Duodenal mucosa (tissue), 2 donors: ENCODE measurements around the gene CLCN2.

Experiments used
- H3K27ac ChIP-seq: one replicate; pipeline ENCODE4 v1.7.0; 2013; ENCODE audit warnings: low read depth, low read length
- H3K27me3 ChIP-seq, 2 donors: one replicate each; pipeline ENCODE4 v1.7.0; 2013; ENCODE audit warnings: low read length in 2 of 2, control low read depth in 1 of 2; ENCODE audit not compliant: insufficient read depth in 2 of 2, control insufficient read depth in 1 of 2
- H3K36me3 ChIP-seq, 2 donors: one replicate each; pipeline ENCODE4 v1.7.0; 2013; ENCODE audit warnings: low read length in 2 of 2, control low read depth in 1 of 2; ENCODE audit not compliant: insufficient read depth in 2 of 2, control insufficient read depth in 1 of 2
- H3K4me1 ChIP-seq, 2 donors: one replicate each; pipeline ENCODE4 v1.7.0; 2013; ENCODE audit warnings: low read length in 2 of 2, control low read depth in 1 of 2; ENCODE audit not compliant: insufficient read depth in 2 of 2, control insufficient read depth in 1 of 2
- H3K4me3 ChIP-seq, 2 donors: one replicate each; pipeline ENCODE4 v1.7.0; 2013; ENCODE audit warnings: low read length in 2 of 2, low read depth in 1 of 2
- H3K9ac ChIP-seq, 2 donors: one replicate each; pipeline ENCODE4 v1.7.0; 2013; ENCODE audit warnings: low read length in 2 of 2, low read depth in 1 of 2
- H3K9me3 ChIP-seq, 2 donors: one replicate each; pipeline ENCODE4 v1.7.0; 2013; ENCODE audit warnings: low read length in 2 of 2, control low read depth in 1 of 2; ENCODE audit not compliant: control insufficient read depth in 1 of 2

CLCN2 gene

DNA sequence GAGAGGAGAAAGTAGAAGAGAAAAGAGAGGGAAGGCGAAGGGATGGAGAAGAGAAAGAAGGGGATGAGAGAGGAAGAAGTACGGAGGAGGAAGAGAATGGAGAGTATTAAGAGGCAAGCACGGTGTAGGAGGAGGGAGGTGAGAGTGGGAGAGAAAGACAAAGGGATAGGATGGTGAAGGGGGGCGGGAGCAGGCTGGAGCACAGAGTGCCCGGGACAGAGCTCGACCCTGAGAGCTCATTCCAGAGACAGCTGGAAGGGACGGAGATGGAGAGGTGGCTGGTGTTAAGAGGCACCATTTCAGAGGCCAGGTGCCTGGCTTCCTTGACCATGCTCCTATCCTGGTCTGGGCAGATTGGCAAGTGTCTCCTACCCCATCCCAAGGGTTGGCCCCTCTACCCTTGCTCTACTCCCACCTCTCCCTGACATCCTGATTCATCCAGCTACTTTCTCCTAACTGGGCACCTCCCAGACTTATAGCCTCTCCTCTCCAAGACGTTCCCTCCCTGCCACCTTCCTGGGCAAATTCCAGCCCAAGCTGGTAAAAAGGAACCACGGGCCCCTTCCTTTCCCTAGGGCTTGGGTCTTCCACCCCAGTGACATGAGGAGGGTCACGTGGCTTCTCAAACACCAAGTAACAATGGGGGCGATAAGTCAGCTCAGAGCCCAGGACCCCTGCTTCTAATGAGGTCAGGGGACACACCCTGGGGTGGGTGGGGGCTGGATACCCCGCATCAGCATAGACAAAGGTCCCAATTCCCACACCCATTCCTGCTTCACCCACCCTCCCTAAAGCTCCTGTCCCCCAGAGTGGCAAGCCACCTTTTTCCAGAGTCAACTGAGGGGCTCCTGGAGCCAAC is 1.1 kb downstream of the CLCN2 start:
- H3K27me3 ChIP-seq = no peaks in the 10 kb centered on the region
- no peak overlapping the region for H3K27ac ChIP-seq
- peak overlapping the region; percentile 69 to 94 for H3K9ac ChIP-seq
- peaks cover 26 to 31% of the 10 kb centered on the region in 2 donors for H3K4me1 ChIP-seq
- H3K9me3 ChIP-seq = no peaks in the 10 kb centered on the region
- H3K36me3 ChIP-seq = peaks cover 8 to 38% of the 10 kb centered on the region in 2 donors
- peak overlapping the region; percentile 91 to 93 for H3K4me3 ChIP-seq

DNA sequence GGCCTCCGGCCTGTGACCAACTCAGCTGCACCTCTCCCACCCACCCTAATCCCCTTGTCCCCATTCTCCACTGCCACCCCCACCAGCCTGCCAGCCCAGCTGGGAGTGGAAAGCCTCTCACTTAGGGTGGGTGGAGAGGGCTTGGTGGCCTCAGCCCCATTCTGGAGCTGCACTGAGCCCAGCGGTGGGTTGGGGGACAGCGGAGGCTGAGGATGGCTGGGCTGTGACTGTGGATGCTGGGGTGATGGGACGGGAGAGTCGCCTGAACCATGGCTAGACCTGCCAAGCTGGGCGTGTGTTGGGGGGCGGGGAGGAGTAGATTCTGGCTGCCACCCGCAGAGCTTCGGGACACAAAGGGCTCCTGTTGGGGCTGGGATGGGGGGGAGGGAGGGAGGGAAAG is 1.8 kb downstream of the CLCN2 start:
- Histone ChIP-seq H3K27ac (no peak overlapping the region), H3K4me3 (no peak overlapping the region), H3K4me1 (peaks cover 21 to 26% of the 10 kb centered on the region in 2 donors), H3K36me3 (peaks cover 6 to 36% of the 10 kb centered on the region in 2 donors), H3K9me3 (no peaks in the 10 kb centered on the region), H3K27me3 (no peaks in the 10 kb centered on the region), H3K9ac (no peak overlapping the region)

DNA sequence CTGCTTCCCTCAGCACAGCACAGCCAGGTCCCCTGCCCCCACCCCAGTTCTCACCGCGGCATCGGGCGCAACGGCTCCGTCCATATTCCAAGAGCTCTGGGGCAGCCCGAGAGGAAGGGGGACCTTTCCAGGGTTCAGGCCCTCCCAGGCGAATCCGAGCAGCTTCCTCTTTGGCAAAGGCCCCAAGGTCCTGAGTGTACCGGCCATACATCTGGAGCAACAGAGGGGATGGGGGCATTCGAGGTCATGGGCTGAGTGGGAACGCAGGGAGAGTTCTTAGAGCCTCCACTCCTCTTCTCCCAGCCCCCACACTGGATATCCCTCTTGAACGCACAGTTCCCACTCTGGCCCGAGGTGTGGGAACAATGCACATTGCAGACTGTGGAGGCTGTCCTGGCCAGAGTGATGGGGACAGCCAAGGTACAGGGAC is 2.5 kb downstream of the CLCN2 start:
- H3K36me3 ChIP-seq = peaks cover 6 to 35% of the 10 kb centered on the region in 2 donors
- no peaks in the 10 kb centered on the region for H3K9me3 ChIP-seq
- H3K27ac ChIP-seq = no peak overlapping the region
- H3K4me1 ChIP-seq = peaks cover 16 to 19% of the 10 kb centered on the region in 2 donors
- no peak overlapping the region for H3K9ac ChIP-seq
- no peaks in the 10 kb centered on the region for H3K27me3 ChIP-seq
- H3K4me3 ChIP-seq = no peak overlapping the region

DNA sequence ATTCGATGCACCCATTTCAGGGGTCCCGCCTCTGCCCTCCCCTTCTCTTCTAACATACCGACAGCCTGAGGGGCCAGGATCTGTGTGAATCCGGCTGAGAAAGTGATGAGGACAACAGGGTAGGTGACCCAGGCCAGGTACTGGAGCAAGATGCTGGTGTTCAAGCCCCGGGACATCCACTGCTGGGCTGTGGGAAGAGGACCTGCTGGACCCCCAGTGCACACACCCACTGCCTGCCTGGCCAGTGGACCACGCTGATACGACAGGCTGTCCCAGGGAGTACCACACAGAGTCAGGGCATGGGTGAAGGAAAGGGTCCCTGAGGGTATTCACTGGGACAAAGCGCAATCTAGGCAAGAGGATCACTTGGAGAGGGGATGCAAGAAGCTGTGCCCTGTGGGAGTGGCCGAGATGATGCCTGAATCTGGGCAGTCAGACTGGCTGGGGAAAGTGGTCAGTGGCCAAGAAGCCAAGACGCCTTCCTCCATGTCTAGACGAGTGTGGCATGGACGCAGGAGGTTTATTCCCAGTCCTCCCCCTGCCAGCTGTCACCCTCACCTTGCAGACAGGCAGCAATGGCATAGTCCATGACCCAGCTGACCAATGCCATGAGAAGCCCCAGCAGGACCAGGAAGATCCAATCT is 3.2 kb downstream of the CLCN2 start:
- Histone ChIP-seq H3K9me3 (no peaks in the 10 kb centered on the region), H3K27me3 (no peaks in the 10 kb centered on the region), H3K27ac (no peak overlapping the region), H3K4me3 (no peak overlapping the region), H3K4me1 (peaks cover 14 to 16% of the 10 kb centered on the region in 2 donors), H3K36me3 (peaks cover 6 to 39% of the 10 kb centered on the region in 2 donors), H3K9ac (no peak overlapping the region)

GRCh38 chr3:184357248-184358123 is 3.9 kb downstream of the CLCN2 start:
- peaks cover 22 to 24% of the 10 kb centered on the region in 2 donors for H3K4me1 ChIP-seq
- no peak overlapping the region for H3K4me3 ChIP-seq
- no peak overlapping the region for H3K27ac ChIP-seq
- no peaks in the 10 kb centered on the region for H3K27me3 ChIP-seq
- peaks cover 6 to 39% of the 10 kb centered on the region in 2 donors for H3K36me3 ChIP-seq
- H3K9ac ChIP-seq = no peak overlapping the region
- H3K9me3 ChIP-seq = no peaks in the 10 kb centered on the region

DNA sequence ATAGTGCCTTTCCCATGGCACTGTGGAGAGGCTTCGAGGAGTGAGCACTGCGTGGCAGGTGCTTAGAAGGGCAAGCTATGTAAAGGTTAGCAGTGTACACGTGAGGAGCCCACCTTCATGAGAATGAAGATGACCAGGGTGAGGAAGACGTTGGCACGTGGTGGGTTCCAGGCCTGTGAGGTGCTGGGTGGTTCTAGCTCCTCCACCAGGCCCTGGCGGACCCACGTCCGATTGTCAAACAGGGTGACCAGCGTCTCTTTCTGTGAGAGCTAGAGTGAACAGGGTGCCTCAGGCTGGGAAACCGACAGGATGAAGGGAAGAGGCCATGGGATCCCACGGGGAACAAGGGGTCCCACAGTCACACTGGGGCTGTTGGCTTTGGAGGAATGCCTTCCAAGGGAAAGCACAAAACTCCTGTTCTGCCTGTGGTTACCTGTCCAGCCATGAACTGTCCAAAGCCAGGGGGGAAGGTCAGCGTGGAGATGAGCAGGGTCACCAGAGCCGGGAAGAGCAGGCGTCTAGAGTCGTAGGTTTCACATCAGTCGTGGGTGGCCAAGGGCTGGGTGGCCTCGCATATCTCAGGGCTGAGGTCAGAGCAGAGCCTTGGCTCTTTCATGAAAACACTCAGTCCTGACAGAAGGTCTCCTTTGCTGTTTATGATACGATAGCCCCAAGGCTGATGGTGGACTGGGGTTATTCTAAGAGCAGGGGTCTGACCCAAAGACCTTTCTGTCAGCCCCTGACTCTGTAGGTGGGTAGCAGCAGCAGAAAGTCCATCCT is 6.0 kb downstream of the CLCN2 start:
- H3K36me3 ChIP-seq = peaks cover 6 to 39% of the 10 kb centered on the region in 2 donors
- no peak overlapping the region for H3K4me3 ChIP-seq
- H3K27ac ChIP-seq = no peak overlapping the region
- no peak overlapping the region for H3K9ac ChIP-seq
- peaks cover 25 to 33% of the 10 kb centered on the region in 2 donors for H3K4me1 ChIP-seq
- no peaks in the 10 kb centered on the region for H3K9me3 ChIP-seq
- H3K27me3 ChIP-seq = no peaks in the 10 kb centered on the region

- Histone ChIP-seq H3K9ac (no peak overlapping the region), H3K4me1 (peaks cover 20 to 28% of the 10 kb centered on the region in 2 donors), H3K36me3 (peaks cover 6 to 39% of the 10 kb centered on the region in 2 donors), H3K9me3 (no peaks in the 10 kb centered on the region), H3K27me3 (no peaks in the 10 kb centered on the region), H3K27ac (no peak overlapping the region), H3K4me3 (no peak overlapping the region)
These were observed 6.7 kb downstream of the CLCN2 start for GRCh38 chr3:184354754-184355153.

- H3K27ac ChIP-seq = no peak overlapping the region
- peaks cover 6 to 39% of the 10 kb centered on the region in 2 donors for H3K36me3 ChIP-seq
- no peaks in the 10 kb centered on the region for H3K27me3 ChIP-seq
- H3K4me3 ChIP-seq = no peak overlapping the region
- peaks cover 20 to 24% of the 10 kb centered on the region in 2 donors for H3K4me1 ChIP-seq
- no peak overlapping the region for H3K9ac ChIP-seq
- H3K9me3 ChIP-seq = no peaks in the 10 kb centered on the region
These were observed 7.2 kb downstream of the CLCN2 start for GRCh38 chr3:184354121-184354728.

DNA sequence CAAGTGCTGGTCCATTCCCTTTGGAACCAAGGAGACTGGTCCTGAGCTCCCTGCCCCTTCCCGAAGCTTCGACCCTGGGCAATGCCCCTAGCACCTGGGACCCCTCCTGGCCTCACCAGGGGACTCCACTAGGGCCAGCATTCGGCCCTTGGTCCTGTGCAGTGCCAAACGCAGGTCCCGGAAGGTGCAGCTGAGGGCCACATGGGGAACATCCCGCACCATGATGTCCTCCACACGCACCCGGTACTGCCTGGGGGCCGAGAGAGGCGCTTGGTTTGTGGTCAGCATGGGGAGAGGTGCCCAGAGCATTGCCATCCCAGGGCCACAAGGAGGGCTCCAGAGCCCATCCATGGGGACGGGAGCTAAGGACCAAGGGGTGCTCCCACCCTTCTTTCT is 7.9 kb downstream of the CLCN2 start:
- Histone ChIP-seq H3K36me3 (peaks cover 6 to 38% of the 10 kb centered on the region in 2 donors), H3K9me3 (no peaks in the 10 kb centered on the region), H3K4me1 (peaks cover 20 to 24% of the 10 kb centered on the region in 2 donors)

More for the DNA sequence above, 7.9 kb downstream of the CLCN2 start:
- H3K4me3 ChIP-seq = no peak overlapping the region
- H3K9ac ChIP-seq = no peak overlapping the region
- H3K27me3 ChIP-seq = no peaks in the 10 kb centered on the region
- H3K27ac ChIP-seq = no peak overlapping the region
